GM19035 (cell line): Measurements from ENCODE around the gene CYBB.

Experiments used
- ATAC-seq: cut with Tn5 transposase; IDR thresholded peaks from one replicate; pipeline ENCODE4 v1.9.1; 2021; ENCODE audit not compliant: unreplicated experiment

Gene CYBB

GRCh38 chrX:37834937-37835336 lies 55.1 kb downstream of the CYBB start:
- no peak for ATAC-seq

GRCh38 chrX:37840931-37841330 lies 61.1 kb downstream of the CYBB start:
- no peak for ATAC-seq

- ATAC-seq, result no peak
These were observed 64.8 kb downstream of the CYBB start for GRCh38 chrX:37844622-37845021.

GRCh38 chrX:37846141-37846540 lies 66.3 kb downstream of the CYBB start:
- ATAC-seq, result no peak

- ATAC-seq, result no peak
These were observed 66.7 kb downstream of the CYBB start for GRCh38 chrX:37846558-37846933.

GRCh38 chrX:37846934-37847732 lies 67.3 kb downstream of the CYBB start, which contains the start of gene DYNLT3:
Gene DYNLT3 (minus strand): TSS chrX:37847571. CDS start chrX:37847510, 61 bp downstream.
- ATAC-seq, result peak; percentile 99

- peak; percentile 21 for ATAC-seq
These were observed 67.9 kb downstream of the CYBB start for GRCh38 chrX:37847733-37848197.

GRCh38 chrX:37854148-37854547 lies 74.3 kb downstream of the CYBB start:
- ATAC-seq, result no peak

GRCh38 chrX:37854748-37855147 lies 74.9 kb downstream of the CYBB start:
- no peak for ATAC-seq

- no peak for ATAC-seq
These were observed 80.9 kb downstream of the CYBB start for GRCh38 chrX:37860721-37861120.

GRCh38 chrX:37862851-37863250 lies 83.0 kb downstream of the CYBB start:
- ATAC-seq, result no peak
